ENCODE results near the gene CEP43.

GRCh38 chr6:167005350-167006159 is 6.4 kb downstream of the CEP43 start:
- TF ChIP-seq POLR2A (IDR thresholded peaks at IDR 0.05) (no peak), CTCF (IDR thresholded peaks at IDR 0.05) (no peak)
